NCI-H524 treated with DMSO at 0.1 percent for 48 hours (cell line): ENCODE results near the gene DNAL1.

Experiments
- DNase-seq: peaks from one replicate; lab custom pipeline; 2025; lab: John Stamatoyannopoulos, UW

Gene DNAL1

GRCh38 chr14:73724696-73725095 lies 79.9 kb downstream of the DNAL1 start:
- no peak for DNase-seq

GRCh38 chr14:73725116-73726024 lies 80.6 kb downstream of the DNAL1 start:
- DNase-seq = no peak

- no peak for DNase-seq
These were observed 81.5 kb downstream of the DNAL1 start for GRCh38 chr14:73726025-73726961.

GRCh38 chr14:73727166-73727565 lies 82.4 kb downstream of the DNAL1 start:
- DNase-seq = no peak

- DNase-seq = peak; percentile 41
These were observed 84.0 kb downstream of the DNAL1 start for GRCh38 chr14:73728717-73729330.

GRCh38 chr14:73729556-73730265 lies 84.9 kb downstream of the DNAL1 start:
- DNase-seq = no peak

- DNase-seq = no peak
These were observed 86.3 kb downstream of the DNAL1 start for GRCh38 chr14:73731111-73731510.

- no peak for DNase-seq
These were observed 87.2 kb downstream of the DNAL1 start for GRCh38 chr14:73732006-73732405.

- DNase-seq = no peak
These were observed 92.1 kb downstream of the DNAL1 start for GRCh38 chr14:73736842-73737241.

- DNase-seq = no peak
These were observed 93.9 kb downstream of the DNAL1 start for GRCh38 chr14:73738518-73739173.

- no peak for DNase-seq
These were observed 94.5 kb downstream of the DNAL1 start for GRCh38 chr14:73739174-73739898.

GRCh38 chr14:73739899-73740617 lies 95.3 kb downstream of the DNAL1 start:
- no peak for DNase-seq

- no peak for DNase-seq
These were observed 96.0 kb downstream of the DNAL1 start for GRCh38 chr14:73740618-73741326.

GRCh38 chr14:73741386-73741875 lies 96.6 kb downstream of the DNAL1 start:
- DNase-seq = no peak

- DNase-seq = no peak
These were observed 97.2 kb downstream of the DNAL1 start for GRCh38 chr14:73741876-73742519.

- no peak for DNase-seq
These were observed 97.9 kb downstream of the DNAL1 start for GRCh38 chr14:73742520-73743238.

GRCh38 chr14:73743431-73743931 lies 98.7 kb downstream of the DNAL1 start:
- DNase-seq = no peak
